ENCODE data around the gene USP2. TPM values are rescaled to one million over a fixed set of nuclear protein-coding genes. Genes with fewer than 3 reads are reported as not detected.

Gene USP2
- total RNA-seq, 1 experiment from 2014 or later: 5.7 TPM

- H4K5ac ChIP-seq (ENCODE audit: insufficient read length, low read depth, low read length): no peak overlapping the region
- no peak overlapping the region for H2BK15ac ChIP-seq (ENCODE audit: low read depth, low read length)
- H4K91ac ChIP-seq (ENCODE audit: insufficient read length, low read depth, low read length): no peak overlapping the region
- no peak overlapping the region for H3K18ac ChIP-seq (ENCODE audit: insufficient read length, low read depth, low read length)
- H3K23ac ChIP-seq (ENCODE audit: insufficient read length, low read depth, low read length): no peak overlapping the region
- Mint-ChIP-seq H3K4me1 (peaks cover 38 to 42% of the 10 kb centered on the region in 2 experiments), H3K4me3 (peak overlapping the region; percentile 21 to 67; a peak in 4 of 5 replicates), H3K27me3 (ENCODE audit: low read depth) (peaks cover 62% of the 10 kb centered on the region), H3K27ac (peak overlapping the region in 2 of 3 experiments; percentile 28 to 65; a peak in 1 of 7 replicates), H3K36me3 (ENCODE audit: insufficient read depth in 1 of 3, low read depth in 3 of 3) (peaks cover 13 to 28% (median 26%) of the 10 kb centered on the region in 3 experiments), H3K9me3 (peaks cover 2 to 5% of the 10 kb centered on the region in 2 experiments; a peak in 2 of 5 replicates)
- no CpG with 5 or more reads among the region's 8 CpGs for WGBS (ENCODE audit: extremely low coverage, insufficient read length, low lambda C conversion rate)
- H3K56ac ChIP-seq (ENCODE audit: insufficient read length, low read depth, low read length): no peak overlapping the region
- H2BK12ac ChIP-seq (ENCODE audit: insufficient read length, low read depth, low read length): no peak overlapping the region
- no peak overlapping the region for H3K4ac ChIP-seq (ENCODE audit: low read depth, low read length)
- no peak overlapping the region for H3T11ph ChIP-seq (ENCODE audit: low read length)
- H2BK20ac ChIP-seq (ENCODE audit: low read depth, low read length, poor library complexity, severe bottlenecking): no peak overlapping the region
- H2BK120ac ChIP-seq (ENCODE audit: low read depth, low read length, poor library complexity, severe bottlenecking): no peak overlapping the region
- DNase-seq: peak; percentile 82
- no peak overlapping the region for H4K8ac ChIP-seq (replicated peaks; ENCODE audit: insufficient read length, low read depth, low read length)
- no peak overlapping the region for H2AFZ ChIP-seq (ENCODE audit: low read length)
- TF ChIP-seq, protein P1, sequence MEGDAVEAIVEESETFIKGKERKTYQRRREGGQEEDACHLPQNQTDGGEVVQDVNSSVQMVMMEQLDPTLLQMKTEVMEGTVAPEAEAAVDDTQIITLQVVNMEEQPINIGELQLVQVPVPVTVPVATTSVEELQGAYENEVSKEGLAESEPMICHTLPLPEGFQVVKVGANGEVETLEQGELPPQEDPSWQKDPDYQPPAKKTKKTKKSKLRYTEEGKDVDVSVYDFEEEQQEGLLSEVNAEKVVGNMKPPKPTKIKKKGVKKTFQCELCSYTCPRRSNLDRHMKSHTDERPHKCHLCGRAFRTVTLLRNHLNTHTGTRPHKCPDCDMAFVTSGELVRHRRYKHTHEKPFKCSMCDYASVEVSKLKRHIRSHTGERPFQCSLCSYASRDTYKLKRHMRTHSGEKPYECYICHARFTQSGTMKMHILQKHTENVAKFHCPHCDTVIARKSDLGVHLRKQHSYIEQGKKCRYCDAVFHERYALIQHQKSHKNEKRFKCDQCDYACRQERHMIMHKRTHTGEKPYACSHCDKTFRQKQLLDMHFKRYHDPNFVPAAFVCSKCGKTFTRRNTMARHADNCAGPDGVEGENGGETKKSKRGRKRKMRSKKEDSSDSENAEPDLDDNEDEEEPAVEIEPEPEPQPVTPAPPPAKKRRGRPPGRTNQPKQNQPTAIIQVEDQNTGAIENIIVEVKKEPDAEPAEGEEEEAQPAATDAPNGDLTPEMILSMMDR (conservative IDR thresholded peaks at IDR 0.05): no peak
- peaks cover 8% of the 10 kb centered on the region for H4K20me1 ChIP-seq (ENCODE audit: control insufficient read depth, insufficient read depth, insufficient read length)
- no peaks in the 10 kb centered on the region for H3K79me1 ChIP-seq (ENCODE audit: insufficient read depth, low read depth, low read length, poor library complexity, severe bottlenecking)
- peaks cover 7% of the 10 kb centered on the region; the same call in 1 of the 2 replicates for H3K4me1 ChIP-seq (ENCODE audit: insufficient read depth, low read length)
- peaks cover 23% of the 10 kb centered on the region; the same call in 1 of the 2 replicates for H3K27me3 ChIP-seq (ENCODE audit: insufficient read depth, low read length)
- no peak overlapping the region for H3K27ac ChIP-seq (ENCODE audit: insufficient read length, low read depth, low read length)
- peaks cover 10% of the 10 kb centered on the region for H3K23me2 ChIP-seq (ENCODE audit: insufficient read length, low read depth, low read length, poor library complexity, severe bottlenecking)
- no peaks in the 10 kb centered on the region for H3K9me3 ChIP-seq (ENCODE audit: control insufficient read depth, low read depth, low read length)
- H2BK5ac ChIP-seq (ENCODE audit: insufficient read length, low read length): no peak overlapping the region
- peak overlapping the region; percentile 40 for H3K4me2 ChIP-seq (ENCODE audit: insufficient read depth, insufficient read length, low read length)
- no peak overlapping the region for H3K9ac ChIP-seq (ENCODE audit: extremely low read depth, insufficient read length, low read length)
- no peak overlapping the region for H3K14ac ChIP-seq (ENCODE audit: insufficient read depth, low read length)
- no peaks in the 10 kb centered on the region for H3K79me2 ChIP-seq (ENCODE audit: insufficient read depth, low read length)
- H2AK5ac ChIP-seq (ENCODE audit: insufficient read length, low read length): no peak overlapping the region
Measured at GRCh38 chr11:119361056-119361787, 20.3 kb downstream of the USP2 start.
